Measurements from ENCODE around the gene RRAGC. TPM values are rescaled to one million over a fixed set of nuclear protein-coding genes. Genes with fewer than 3 reads are reported as not detected.

RRAGC gene
- total and polyA plus RNA-seq, 9 of the 15 experiments (the other 6 are each of a cell fraction or from before 2014, with no cell fraction given), result 3.9 to 16.9 (median 10.9) TPM

DNA sequence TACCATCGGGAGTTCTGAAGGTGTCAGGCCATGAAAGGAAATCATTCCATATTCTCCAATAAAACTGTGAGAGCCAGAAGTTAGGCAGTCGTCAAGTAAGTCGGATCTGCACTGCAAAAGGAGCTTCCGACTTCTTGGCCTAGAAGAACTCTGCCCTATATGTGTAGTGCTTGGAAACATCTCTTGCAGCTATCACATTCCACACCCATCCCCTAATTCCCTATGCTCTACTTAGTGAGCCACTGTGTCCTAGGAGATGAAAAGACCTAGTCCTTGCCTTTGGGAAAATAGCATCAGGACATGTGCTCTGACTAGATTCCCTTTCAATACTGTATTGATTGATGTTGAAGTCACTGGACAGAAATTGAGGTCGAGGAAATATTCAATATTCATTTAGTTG lies 30.0 kb upstream of the RRAGC start (continued):
- TF ChIP-seq, protein P1, sequence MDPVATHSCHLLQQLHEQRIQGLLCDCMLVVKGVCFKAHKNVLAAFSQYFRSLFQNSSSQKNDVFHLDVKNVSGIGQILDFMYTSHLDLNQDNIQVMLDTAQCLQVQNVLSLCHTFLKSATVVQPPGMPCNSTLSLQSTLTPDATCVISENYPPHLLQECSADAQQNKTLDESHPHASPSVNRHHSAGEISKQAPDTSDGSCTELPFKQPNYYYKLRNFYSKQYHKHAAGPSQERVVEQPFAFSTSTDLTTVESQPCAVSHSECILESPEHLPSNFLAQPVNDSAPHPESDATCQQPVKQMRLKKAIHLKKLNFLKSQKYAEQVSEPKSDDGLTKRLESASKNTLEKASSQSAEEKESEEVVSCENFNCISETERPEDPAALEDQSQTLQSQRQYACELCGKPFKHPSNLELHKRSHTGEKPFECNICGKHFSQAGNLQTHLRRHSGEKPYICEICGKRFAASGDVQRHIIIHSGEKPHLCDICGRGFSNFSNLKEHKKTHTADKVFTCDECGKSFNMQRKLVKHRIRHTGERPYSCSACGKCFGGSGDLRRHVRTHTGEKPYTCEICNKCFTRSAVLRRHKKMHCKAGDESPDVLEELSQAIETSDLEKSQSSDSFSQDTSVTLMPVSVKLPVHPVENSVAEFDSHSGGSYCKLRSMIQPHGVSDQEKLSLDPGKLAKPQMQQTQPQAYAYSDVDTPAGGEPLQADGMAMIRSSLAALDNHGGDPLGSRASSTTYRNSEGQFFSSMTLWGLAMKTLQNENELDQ (CRISPR knock-in tag; IDR thresholded peaks at IDR 0.05; ENCODE audit: borderline replicate concordance), result no peak
- TF ChIP-seq HMGN3 (IDR thresholded peaks at IDR 0.05; ENCODE audit: borderline replicate concordance, extremely low read depth, insufficient read length, low read depth, low read length), result no peak
- TF ChIP-seq MAFK (IDR thresholded peaks at IDR 0.05; ENCODE audit: low read length), result no peak
- TF ChIP-seq, protein P2, sequence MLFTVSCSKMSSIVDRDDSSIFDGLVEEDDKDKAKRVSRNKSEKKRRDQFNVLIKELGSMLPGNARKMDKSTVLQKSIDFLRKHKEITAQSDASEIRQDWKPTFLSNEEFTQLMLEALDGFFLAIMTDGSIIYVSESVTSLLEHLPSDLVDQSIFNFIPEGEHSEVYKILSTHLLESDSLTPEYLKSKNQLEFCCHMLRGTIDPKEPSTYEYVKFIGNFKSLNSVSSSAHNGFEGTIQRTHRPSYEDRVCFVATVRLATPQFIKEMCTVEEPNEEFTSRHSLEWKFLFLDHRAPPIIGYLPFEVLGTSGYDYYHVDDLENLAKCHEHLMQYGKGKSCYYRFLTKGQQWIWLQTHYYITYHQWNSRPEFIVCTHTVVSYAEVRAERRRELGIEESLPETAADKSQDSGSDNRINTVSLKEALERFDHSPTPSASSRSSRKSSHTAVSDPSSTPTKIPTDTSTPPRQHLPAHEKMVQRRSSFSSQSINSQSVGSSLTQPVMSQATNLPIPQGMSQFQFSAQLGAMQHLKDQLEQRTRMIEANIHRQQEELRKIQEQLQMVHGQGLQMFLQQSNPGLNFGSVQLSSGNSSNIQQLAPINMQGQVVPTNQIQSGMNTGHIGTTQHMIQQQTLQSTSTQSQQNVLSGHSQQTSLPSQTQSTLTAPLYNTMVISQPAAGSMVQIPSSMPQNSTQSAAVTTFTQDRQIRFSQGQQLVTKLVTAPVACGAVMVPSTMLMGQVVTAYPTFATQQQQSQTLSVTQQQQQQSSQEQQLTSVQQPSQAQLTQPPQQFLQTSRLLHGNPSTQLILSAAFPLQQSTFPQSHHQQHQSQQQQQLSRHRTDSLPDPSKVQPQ (CRISPR knock-in tag; IDR thresholded peaks at IDR 0.05; ENCODE audit: borderline replicate concordance), result no peak
- no peak for TF ChIP-seq XRCC3 (IDR thresholded peaks at IDR 0.05)
- TF ChIP-seq, protein P3, sequence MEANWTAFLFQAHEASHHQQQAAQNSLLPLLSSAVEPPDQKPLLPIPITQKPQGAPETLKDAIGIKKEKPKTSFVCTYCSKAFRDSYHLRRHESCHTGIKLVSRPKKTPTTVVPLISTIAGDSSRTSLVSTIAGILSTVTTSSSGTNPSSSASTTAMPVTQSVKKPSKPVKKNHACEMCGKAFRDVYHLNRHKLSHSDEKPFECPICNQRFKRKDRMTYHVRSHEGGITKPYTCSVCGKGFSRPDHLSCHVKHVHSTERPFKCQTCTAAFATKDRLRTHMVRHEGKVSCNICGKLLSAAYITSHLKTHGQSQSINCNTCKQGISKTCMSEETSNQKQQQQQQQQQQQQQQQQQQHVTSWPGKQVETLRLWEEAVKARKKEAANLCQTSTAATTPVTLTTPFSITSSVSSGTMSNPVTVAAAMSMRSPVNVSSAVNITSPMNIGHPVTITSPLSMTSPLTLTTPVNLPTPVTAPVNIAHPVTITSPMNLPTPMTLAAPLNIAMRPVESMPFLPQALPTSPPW (CRISPR knock-in tag; IDR thresholded peaks at IDR 0.05), result no peak
- TF ChIP-seq TFAM (CRISPR knock-in tag; conservative IDR thresholded peaks at IDR 0.05), result no peak
